Measurements from ENCODE around the gene TBC1D1. TPM values are rescaled to one million over a fixed set of nuclear protein-coding genes. Genes with fewer than 3 reads are reported as not detected.

TBC1D1 gene
- total and polyA plus RNA-seq, 2 experiments from 2014 or later = 100.0 to 214 TPM

DNA sequence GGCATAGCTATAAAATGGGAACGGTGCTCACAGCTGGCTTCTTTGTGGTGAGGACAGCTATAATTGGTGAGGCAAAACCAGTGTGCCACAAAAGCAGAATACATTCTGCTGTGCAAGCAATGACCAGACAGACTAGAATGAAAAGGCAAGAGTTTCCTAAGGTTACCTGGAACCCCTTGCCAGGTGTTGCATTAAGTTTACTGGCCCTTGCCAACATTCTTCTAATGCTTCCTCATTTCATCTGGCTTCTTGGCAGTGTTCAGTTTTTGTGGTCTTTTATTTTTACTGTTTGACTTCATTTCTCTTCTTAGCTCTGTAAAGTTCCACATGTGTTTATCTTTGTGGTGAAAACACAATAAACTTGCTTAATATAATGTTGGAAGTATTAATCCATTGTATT is 200.8 kb downstream of the TBC1D1 start:
- Histone ChIP-seq H3K36me3 (no peaks in the 10 kb centered on the region), H3K4me3 (no peak overlapping the region), H3K9me3 (ENCODE audit: low read depth) (no peaks in the 10 kb centered on the region), H3K27ac (peak overlapping the region; percentile 59), H3K27me3 (no peaks in the 10 kb centered on the region), H3K4me1 (ENCODE audit: low read depth) (peaks cover 27% of the 10 kb centered on the region)
- TF ChIP-seq, protein P1, sequence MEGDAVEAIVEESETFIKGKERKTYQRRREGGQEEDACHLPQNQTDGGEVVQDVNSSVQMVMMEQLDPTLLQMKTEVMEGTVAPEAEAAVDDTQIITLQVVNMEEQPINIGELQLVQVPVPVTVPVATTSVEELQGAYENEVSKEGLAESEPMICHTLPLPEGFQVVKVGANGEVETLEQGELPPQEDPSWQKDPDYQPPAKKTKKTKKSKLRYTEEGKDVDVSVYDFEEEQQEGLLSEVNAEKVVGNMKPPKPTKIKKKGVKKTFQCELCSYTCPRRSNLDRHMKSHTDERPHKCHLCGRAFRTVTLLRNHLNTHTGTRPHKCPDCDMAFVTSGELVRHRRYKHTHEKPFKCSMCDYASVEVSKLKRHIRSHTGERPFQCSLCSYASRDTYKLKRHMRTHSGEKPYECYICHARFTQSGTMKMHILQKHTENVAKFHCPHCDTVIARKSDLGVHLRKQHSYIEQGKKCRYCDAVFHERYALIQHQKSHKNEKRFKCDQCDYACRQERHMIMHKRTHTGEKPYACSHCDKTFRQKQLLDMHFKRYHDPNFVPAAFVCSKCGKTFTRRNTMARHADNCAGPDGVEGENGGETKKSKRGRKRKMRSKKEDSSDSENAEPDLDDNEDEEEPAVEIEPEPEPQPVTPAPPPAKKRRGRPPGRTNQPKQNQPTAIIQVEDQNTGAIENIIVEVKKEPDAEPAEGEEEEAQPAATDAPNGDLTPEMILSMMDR (IDR thresholded peaks at IDR 0.05; ENCODE audit: low read depth, low read length) = no peak
- peak in 1 of 2 donors; percentile 42 for DNase-seq (ENCODE audit: low read depth in 1 of 2, low spot score in 1 of 2)

DNA sequence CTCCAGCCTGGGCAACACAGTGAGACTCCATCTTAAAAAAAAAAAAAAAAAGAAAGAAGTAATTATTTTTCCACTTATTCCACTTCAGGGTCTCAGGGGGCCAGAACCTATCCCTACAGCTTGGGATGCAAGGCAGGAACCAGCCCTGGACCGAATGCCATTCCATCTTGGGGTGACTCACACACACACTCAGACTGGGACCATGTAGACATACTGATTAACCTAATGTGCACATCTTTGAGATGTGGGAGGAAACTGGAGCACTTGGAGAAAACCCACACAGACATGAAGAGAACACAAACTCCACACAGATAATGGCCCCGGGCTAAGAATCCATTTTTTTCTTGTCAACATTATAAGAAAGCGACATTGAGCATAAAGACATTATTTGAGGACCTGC is 201.8 kb downstream of the TBC1D1 start:
- Histone ChIP-seq H3K9me3 (ENCODE audit: low read depth) (no peaks in the 10 kb centered on the region), H3K36me3 (no peaks in the 10 kb centered on the region), H3K27me3 (no peaks in the 10 kb centered on the region), H3K27ac (no peak overlapping the region), H3K4me3 (no peak overlapping the region), H3K4me1 (ENCODE audit: low read depth) (peaks cover 24% of the 10 kb centered on the region)
- TF ChIP-seq, protein P1 (IDR thresholded peaks at IDR 0.05; ENCODE audit: low read depth, low read length) = no peak
- peak in 1 of 2 donors; percentile 44 for DNase-seq (ENCODE audit: low read depth in 1 of 2, low spot score in 1 of 2)

DNA sequence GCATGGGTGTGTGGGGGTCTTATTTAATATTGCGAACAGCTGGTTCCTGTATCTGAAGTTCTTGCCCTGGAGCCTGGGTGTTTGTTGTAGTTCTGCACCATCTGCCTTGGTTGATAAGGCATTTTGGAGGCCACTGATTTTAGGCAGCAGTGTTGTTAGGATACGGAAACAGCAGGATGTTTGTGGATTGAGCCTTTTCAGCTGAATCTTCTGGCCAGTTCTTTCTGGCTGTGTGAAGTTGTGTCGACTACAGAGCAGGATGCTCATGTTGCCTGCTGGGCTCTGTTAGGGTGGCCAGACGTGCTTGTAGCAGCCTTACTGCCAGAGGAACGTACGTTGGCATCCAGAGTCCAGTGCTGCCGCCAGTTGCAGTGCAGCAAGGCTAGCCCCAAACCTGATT is 203.5 kb downstream of the TBC1D1 start:
- no peaks in the 10 kb centered on the region for H3K9me3 ChIP-seq (ENCODE audit: low read depth)
- peaks cover 16% of the 10 kb centered on the region for H3K4me1 ChIP-seq (ENCODE audit: low read depth)
- DNase-seq (ENCODE audit: low read depth in 1 of 2, low spot score in 1 of 2) = no peak
- no peak overlapping the region for H3K27ac ChIP-seq
- no peaks in the 10 kb centered on the region for H3K36me3 ChIP-seq
- no peaks in the 10 kb centered on the region for H3K27me3 ChIP-seq
- TF ChIP-seq, protein P1 (IDR thresholded peaks at IDR 0.05; ENCODE audit: low read depth, low read length) = no peak
- no peak overlapping the region for H3K4me3 ChIP-seq

DNA sequence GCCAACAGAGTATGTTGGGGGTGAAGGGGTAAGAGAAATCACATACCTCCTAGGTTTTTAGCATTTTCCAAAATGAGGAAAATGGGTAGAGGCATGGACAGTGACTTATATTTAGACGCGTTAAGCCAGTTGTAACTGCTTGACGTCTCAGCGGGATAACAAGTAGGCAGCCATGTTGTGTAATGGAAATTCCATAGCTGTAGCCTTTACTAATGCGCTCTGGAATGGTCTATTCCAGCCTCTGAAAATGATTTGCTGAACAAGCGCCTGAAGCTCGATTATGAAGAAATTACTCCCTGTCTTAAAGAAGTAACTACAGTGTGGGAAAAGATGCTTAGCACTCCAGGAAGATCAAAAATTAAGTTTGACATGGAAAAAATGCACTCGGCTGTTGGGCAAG is 204.8 kb downstream of the TBC1D1 start:
- DNase-seq (ENCODE audit: low read depth in 1 of 2, low spot score in 1 of 2) = no peak
- Histone ChIP-seq H3K4me1 (ENCODE audit: low read depth) (peaks cover 4% of the 10 kb centered on the region), H3K4me3 (no peak overlapping the region), H3K27me3 (no peaks in the 10 kb centered on the region), H3K36me3 (no peaks in the 10 kb centered on the region), H3K9me3 (ENCODE audit: low read depth) (no peaks in the 10 kb centered on the region), H3K27ac (no peak overlapping the region)
- TF ChIP-seq, protein P1 (IDR thresholded peaks at IDR 0.05; ENCODE audit: low read depth, low read length) = no peak

DNA sequence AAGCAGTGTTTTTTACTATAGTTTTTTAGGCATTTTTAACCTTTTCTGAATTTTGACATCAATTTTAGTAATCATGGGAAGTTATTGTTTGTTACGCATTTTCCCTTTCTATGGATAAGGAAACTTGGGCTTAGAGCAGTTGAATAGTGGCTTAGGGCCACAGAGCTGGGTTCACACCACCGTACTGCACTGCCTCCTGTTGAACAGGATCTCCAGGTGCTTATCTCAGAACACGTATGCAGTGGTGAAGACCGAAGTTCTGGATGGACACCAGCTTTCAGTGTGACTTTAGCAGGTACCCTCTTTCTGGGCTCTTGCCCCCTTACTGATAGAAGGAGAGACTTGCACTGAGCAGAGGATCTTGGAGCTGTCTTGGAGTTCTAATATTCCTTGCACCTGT is 206.9 kb downstream of the TBC1D1 start:
- H3K27me3 ChIP-seq = no peaks in the 10 kb centered on the region
- H3K4me3 ChIP-seq = no peak overlapping the region
- H3K36me3 ChIP-seq = no peaks in the 10 kb centered on the region
- H3K4me1 ChIP-seq (ENCODE audit: low read depth) = peaks cover 8% of the 10 kb centered on the region
- TF ChIP-seq, protein P1 (IDR thresholded peaks at IDR 0.05; ENCODE audit: low read depth, low read length) = no peak
- no peaks in the 10 kb centered on the region for H3K9me3 ChIP-seq (ENCODE audit: low read depth)
- no peak overlapping the region for H3K27ac ChIP-seq
- no peak for DNase-seq (ENCODE audit: low read depth in 1 of 2, low spot score in 1 of 2)

All from cardiac muscle cell (in vitro differentiated cells and primary cell).